ENCODE results near the gene NFKBIL1. TPM values are rescaled to one million over a fixed set of nuclear protein-coding genes. Genes with fewer than 3 reads are reported as not detected.
A peak's percentile ranks its signal among the peaks of the same experiment; 100 is the strongest.

The NFKBIL1 gene
- total RNA-seq, 4 donors from 2014 or later = 23.7 to 34.0 (median 27.5) TPM

- peaks cover 6 to 8% of the 10 kb centered on the region in 2 donors for H3K4me1 ChIP-seq
- peaks cover 91 to 97% of the 10 kb centered on the region in 2 donors for H3K36me3 ChIP-seq
- 90 to 91% methylated on average over 24 of the region's 24 CpGs for WGBS, 2 donors
- no peaks in the 10 kb centered on the region for H3K9me3 ChIP-seq
- no peaks in the 10 kb centered on the region for H3K27me3 ChIP-seq
- no peak for DNase-seq
- H3K4me3 ChIP-seq (replicated peaks in 1 of 3) = no peak overlapping the region
- TF ChIP-seq POLR2A (IDR thresholded peaks at IDR 0.05) = no peak
- TF ChIP-seq CTCF (IDR thresholded peaks at IDR 0.05) = no peak
- intact Hi-C loops (cut with DNase I) = no loop called here
- H3K27ac ChIP-seq = no peak overlapping the region
Measured at GRCh38 chr6:31534521-31535040, 12.8 kb upstream of the NFKBIL1 start.

GRCh38 chr6:31535538-31536324 is 11.7 kb upstream of the NFKBIL1 start:
- no peaks in the 10 kb centered on the region for H3K27me3 ChIP-seq
- peaks cover 87 to 95% of the 10 kb centered on the region in 2 donors for H3K36me3 ChIP-seq
- intact Hi-C loops (cut with DNase I) = no loop called here
- no peak overlapping the region for H3K4me3 ChIP-seq (replicated peaks in 1 of 3)
- H3K27ac ChIP-seq = no peak overlapping the region
- H3K4me1 ChIP-seq = peaks cover 17 to 19% of the 10 kb centered on the region in 2 donors
- no peak for TF ChIP-seq POLR2A (IDR thresholded peaks at IDR 0.05)
- no peaks in the 10 kb centered on the region for H3K9me3 ChIP-seq
- WGBS, 2 donors = 34 to 43% methylated on average over 2 of the region's 2 CpGs
- DNase-seq = no peak

- Histone ChIP-seq H3K36me3 (peaks cover 62 to 63% of the 10 kb centered on the region in 2 donors), H3K27me3 (no peaks in the 10 kb centered on the region), H3K9me3 (no peaks in the 10 kb centered on the region), H3K27ac (no peak overlapping the region), H3K4me1 (peaks cover 24 to 25% of the 10 kb centered on the region in 2 donors), H3K4me3 (replicated peaks in 1 of 3) (no peak overlapping the region)
- WGBS, 2 donors = 59 to 69% methylated on average over 6 of the region's 6 CpGs
- no peak for DNase-seq
- intact Hi-C loops (cut with DNase I) = no loop called here
- TF ChIP-seq CTCF (IDR thresholded peaks at IDR 0.05) (no peak), POLR2A (IDR thresholded peaks at IDR 0.05) (no peak)
Measured at GRCh38 chr6:31538805-31539400, 8.5 kb upstream of the NFKBIL1 start.

- Histone ChIP-seq H3K27me3 (no peaks in the 10 kb centered on the region), H3K9me3 (no peaks in the 10 kb centered on the region), H3K4me3 (replicated peaks in 1 of 3) (peak overlapping the region; percentile 28 to 77 (median 75)), H3K36me3 (peaks cover 45 to 46% of the 10 kb centered on the region in 2 donors), H3K27ac (peak overlapping the region; percentile 92 to 99 (median 97)), H3K4me1 (peaks cover 24 to 25% of the 10 kb centered on the region in 2 donors)
- TF ChIP-seq CTCF (IDR thresholded peaks at IDR 0.05) (no peak), POLR2A (IDR thresholded peaks at IDR 0.05) (no peak)
- intact Hi-C loops (cut with DNase I) = loop anchor here (10.0 kb wide), 1 partner anchor 46 kb away; the partner anchor contains the start of gene MICB
- 13 to 17% methylated on average over 4 of the region's 4 CpGs for WGBS, 2 donors
- no peak for DNase-seq
Measured at GRCh38 chr6:31540640-31541039, 6.8 kb upstream of the NFKBIL1 start.

GRCh38 chr6:31541059-31541657 is 6.2 kb upstream of the NFKBIL1 start:
- 0 to 1% methylated on average over 21 of the region's 21 CpGs for WGBS, 2 donors
- no peaks in the 10 kb centered on the region for H3K9me3 ChIP-seq
- H3K4me1 ChIP-seq = peaks cover 24 to 25% of the 10 kb centered on the region in 2 donors
- H3K27ac ChIP-seq = peak overlapping the region; percentile 92 to 99 (median 97)
- H3K36me3 ChIP-seq = peaks cover 39 to 41% of the 10 kb centered on the region in 2 donors
- peak overlapping the region; percentile 28 to 77 (median 75) for H3K4me3 ChIP-seq (replicated peaks in 1 of 3)
- intact Hi-C loops (cut with DNase I) = loop anchor here (10.0 kb wide), 1 partner anchor 46 kb away; the partner anchor contains the start of gene MICB
- TF ChIP-seq POLR2A (IDR thresholded peaks at IDR 0.05) (no peak), CTCF (IDR thresholded peaks at IDR 0.05) (no peak)
- no peaks in the 10 kb centered on the region for H3K27me3 ChIP-seq
- DNase-seq = peak; percentile 51 to 55

Measured in thyroid gland (tissue), 4 donors.